ENCODE data around the gene CDH4. TPM values are rescaled to one million over a fixed set of nuclear protein-coding genes. Genes with fewer than 3 reads are reported as not detected.

Gene CDH4
- total and polyA plus RNA-seq, 2 of the 8 experiments (the other 6 are each of a cell fraction or from before 2014, with no cell fraction given) = 4.3 to 7.9 TPM

GRCh38 chr20:61524951-61525666 lies 273.0 kb downstream of the CDH4 start (continued):
- TF ChIP-seq CHD7 (IDR thresholded peaks at IDR 0.05; ENCODE audit: insufficient replicate concordance, low read length) = no peak
- TF ChIP-seq SUZ12 (IDR thresholded peaks at IDR 0.05; ENCODE audit: low read length) = no peak
- no peak for TF ChIP-seq RBBP5 (IDR thresholded peaks at IDR 0.05; ENCODE audit: borderline replicate concordance, low read depth, low read length)
- no peak for TF ChIP-seq E2F6 (IDR thresholded peaks at IDR 0.05)
- TF ChIP-seq EP300 (IDR thresholded peaks at IDR 0.05; ENCODE audit: borderline replicate concordance in 1 of 2, low read depth in 2 of 2, low read length in 2 of 2) = no peak

Data from H1 (cell line).